ENCODE data around the gene R3HDM1. TPM values are rescaled to one million over a fixed set of nuclear protein-coding genes. Genes with fewer than 3 reads are reported as not detected.
"Not testable (repeated sequence)": the region's sequence is repeated elsewhere in the genome, so short reads cannot be mapped to it uniquely, and the experiment has no call there.

Gene R3HDM1
- total RNA-seq = 10 to 100 TPM; 19.4 to 22.0 TPM
- long read RNA-seq, partial matches to known transcripts = 8 of 11 reads
- long read RNA-seq, other reads (novel, unspliced or antisense) = 3 of 11 reads

DNA sequence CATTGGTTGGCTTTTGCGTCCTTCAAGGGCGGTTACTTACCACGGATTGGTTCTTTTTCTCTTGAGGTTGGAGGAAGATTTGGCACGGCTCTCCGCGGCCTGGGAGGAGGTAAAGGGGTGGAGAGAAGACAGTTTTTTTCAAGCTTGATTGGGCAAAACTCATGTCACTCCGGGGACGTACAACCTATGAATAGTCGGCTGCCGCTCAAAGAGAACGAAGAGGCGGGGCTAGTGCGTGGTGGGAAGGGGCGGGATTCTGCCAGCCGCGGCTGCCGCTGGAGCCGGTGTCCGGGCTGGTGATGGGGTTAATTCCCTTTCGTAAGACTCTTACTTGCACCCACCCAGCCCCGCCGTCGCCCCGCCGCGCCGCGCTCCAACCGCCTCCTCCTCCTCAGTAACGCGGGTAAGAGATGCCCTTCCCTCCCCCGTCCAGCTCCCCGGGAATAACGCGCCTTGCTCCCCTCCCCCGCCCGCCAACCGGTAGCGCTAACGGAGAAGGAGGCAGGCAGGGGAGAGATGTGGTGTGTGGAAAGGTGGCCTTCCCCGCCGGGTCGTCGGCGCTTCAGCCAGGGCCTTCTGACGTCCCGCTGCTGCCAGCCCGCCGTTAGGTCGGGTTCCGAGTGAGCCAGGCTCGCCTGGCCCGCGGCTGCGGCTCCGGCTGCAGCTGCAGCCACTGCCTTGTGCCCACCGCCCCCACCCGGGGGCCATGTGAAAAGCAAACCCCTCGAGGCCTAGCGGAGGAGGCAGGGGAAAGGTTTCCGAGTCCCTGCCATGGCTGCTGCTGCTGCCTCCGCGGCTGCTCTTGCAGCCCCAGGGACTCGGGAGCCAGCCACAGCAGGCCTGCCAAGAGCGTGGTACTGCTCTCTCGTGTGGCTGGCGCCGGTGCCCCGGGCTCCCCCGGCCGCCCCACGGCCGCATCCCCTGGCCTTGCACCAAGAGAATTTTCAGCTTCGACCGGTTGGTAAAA, at the start of gene R3HDM1:
TSS of gene R3HDM1 (plus strand) at position 254 of the 967 bp plus-strand sequence. CDS start 73,362 bp downstream, outside the sequence.
- ATAC-seq (peak; percentile 94 to 97), DNase-seq (peak; percentile 97)
- intact Hi-C loops (cut with DNase I) = no loop called here

DNA sequence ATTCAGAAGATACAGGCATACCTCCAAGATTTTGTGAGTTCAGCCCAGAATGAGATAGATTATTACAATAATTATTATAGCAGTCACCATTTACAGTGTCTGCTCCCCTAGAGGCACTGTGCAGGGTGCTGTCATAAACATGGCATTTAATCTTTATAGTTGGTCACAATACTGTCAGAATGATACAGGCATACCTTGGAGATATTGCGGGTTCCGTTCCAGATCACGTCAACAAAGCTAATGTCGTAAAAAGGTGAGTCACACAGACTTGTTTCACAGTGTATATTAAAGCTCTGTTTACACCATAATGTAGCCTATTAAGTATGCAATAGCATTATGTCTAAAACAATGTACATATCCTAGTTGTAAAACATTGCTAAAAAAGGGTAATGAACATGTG, 45.8 kb upstream of the R3HDM1 start:
- intact Hi-C loops (cut with DNase I) = no loop called here
- DNase-seq (no peak), ATAC-seq (no peak)

DNA sequence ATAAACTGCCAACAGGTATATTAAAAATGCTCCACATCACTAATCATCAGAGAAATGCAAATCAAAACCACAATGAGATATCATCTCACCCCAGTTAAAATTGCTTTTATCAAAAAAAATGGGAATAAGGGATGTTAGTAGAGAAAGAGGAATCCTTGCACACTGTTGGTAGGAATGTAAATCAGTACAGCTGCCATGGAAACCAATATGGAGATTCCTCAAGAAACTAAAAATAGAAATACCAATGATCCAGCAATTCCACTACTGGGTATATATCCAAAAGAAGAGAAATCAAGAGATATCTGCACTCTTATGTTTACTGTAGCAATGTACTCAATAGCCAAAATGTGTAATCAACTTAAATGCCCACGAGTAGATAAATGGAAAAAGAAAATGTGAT, 40.9 kb upstream of the R3HDM1 start:
- intact Hi-C loops (cut with DNase I) = no loop called here
- ATAC-seq = no peak
- DNase-seq = no peak

DNA sequence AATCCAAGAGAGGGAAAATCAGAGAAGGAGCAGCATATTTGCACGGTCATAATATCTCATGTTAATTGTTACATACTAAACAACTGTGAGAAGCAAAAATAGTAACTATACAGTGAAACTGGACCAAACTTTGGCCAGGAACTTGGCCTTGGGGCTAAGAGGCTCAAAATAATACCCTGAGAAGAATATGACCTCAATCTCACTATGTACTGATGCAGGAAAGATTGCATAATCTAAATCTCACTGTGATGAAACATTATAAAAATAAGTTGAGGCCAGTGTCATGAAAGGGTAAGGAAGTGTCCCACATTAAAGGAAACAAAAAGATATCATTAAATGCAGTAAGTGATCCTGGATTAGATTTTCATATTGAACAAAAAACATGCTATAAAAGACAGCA, 36.8 kb upstream of the R3HDM1 start:
- DNase-seq (no peak), ATAC-seq (no peak)
- intact Hi-C loops (cut with DNase I) = no loop called here

DNA sequence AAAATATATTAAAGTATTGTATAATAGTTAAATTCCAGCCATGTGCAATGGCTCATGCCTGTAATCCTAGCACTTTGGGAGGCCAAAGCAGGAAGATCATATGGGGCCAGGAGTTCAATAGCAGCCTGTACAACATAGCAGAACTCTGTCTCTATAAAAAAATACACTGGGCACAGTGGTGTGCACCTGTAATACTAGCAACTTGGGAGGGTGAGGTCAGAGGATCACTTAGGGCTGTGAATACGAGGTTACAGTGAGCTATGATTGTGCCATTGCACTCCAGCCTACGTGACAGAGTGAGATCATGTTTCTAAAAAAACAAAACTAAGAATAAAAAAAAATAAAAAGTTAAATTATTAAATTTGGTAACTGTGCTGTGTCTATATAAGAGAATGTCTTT, 36.4 kb upstream of the R3HDM1 start:
- intact Hi-C loops (cut with DNase I) = no loop called here
- no peak for DNase-seq
- no peak for ATAC-seq

DNA sequence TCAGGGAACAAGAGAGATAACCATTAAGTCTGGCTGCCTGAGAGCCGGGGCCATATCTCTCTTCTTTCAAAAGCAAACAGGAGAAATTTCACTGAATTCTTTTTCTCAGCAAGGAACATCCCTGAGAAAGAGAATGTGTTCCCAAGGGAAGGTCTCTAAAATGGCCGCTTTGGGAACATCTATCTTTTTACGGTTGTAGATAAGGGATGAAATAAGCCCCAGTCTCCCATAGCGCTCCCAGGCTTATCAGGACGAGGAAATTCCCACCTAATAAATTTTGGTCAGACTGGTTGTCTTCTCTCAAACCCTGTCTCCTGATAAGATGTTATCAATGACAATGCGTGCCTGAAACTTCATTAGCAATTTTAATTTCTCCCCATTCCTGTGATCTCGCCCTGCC, 32.7 kb upstream of the R3HDM1 start:
- DNase-seq; ATAC-seq; intact Hi-C loops (cut with DNase I): not testable (repeated sequence)

DNA sequence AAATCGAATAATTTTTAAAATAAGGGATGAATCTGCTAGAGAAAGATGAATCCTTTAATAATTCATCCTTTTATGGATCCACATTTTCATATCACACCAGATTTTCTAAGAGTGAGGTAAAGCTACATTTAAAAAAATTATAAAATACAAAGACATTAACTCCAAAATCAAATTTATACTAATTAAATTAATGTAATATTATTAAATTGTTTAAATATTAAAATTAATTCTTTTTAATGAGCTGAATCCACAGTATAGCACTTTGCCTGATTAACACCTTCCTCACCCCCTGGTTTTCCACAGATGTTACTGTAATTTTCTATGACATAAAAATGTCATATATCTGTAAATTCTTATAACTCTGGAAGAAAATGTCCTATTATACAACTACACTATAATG, 26.5 kb upstream of the R3HDM1 start:
- intact Hi-C loops (cut with DNase I) = no loop called here
- ATAC-seq (no peak), DNase-seq (no peak)

DNA sequence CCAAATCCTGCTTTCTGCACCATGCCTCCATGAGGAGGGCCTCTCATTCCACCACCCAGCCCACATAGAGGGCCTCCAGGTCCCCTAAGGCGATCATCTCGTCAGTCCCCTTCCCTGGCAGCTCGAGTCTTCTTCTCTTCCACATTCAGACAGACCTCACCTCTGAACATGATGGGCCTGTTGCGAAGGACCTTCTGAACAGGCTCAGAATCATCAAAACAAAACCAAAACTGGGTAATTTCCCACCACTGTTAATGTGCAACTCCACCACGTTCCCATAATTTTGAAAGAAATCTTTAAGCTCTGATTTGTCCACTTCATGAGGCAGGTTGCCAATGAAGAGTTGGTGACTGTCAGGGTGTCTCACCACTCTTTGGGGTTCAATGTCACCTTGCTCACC, 20.7 kb upstream of the R3HDM1 start:
- DNase-seq = no peak
- intact Hi-C loops (cut with DNase I) = no loop called here
- no peak for ATAC-seq

DNA sequence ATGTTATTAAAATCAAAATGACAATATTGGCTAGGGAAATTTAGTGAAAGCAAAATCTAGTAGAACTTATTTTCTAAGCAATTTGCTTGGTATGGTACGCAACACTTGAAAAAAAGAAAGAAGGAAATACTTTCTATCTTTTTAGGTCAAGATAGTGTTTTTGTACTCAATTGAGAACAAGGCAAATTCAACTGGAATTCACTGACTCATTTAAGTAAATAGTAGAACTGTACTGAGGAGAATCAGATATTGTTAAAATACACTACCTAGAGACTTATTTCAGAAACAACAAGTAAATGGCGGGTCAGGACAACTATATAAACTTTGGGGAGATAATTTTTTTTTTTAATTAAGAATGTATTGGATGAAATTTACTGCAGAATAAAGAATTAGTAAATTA, 19.2 kb upstream of the R3HDM1 start:
- intact Hi-C loops (cut with DNase I) = no loop called here
- ATAC-seq (no peak), DNase-seq (no peak)

DNA sequence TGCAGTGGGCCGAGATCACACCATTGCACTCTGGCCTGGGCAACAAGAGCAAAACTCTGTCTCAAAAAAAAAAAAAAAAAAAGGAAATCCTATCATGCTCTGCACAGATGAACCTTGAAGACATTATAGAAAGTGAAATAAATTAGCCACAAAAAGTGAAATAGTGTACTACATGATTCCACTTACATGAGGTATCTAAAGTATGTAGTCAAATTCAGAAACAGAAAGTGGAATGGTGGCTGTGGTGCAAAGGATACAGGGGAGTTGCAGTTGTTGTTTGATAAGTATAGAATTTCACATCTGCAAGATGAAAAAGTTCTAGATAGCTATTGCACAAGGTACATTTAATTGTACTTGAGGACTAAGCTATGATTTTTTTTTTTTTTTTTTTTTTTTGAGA, 5.5 kb upstream of the R3HDM1 start:
- intact Hi-C loops (cut with DNase I) = no loop called here
- no peak for DNase-seq
- no peak for ATAC-seq

DNA sequence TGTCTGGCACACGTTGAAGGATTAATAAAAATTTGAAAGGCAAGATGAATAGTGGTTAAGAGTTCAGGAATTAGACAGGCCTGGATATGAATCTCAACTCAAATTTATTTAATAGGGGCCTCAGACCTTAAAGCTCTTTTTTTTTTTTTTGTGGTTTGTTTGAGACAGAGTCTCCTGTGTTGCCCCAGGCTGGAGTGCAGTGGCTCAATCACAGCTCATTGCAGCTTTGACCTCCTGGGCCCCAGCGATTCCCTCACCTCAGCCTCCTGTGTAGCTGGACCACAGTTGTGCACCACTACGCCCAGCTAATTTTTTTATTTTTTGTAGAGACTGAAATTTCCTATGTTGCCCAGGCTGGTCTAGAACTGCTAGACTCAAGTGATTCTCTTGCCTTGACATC, 3.3 kb upstream of the R3HDM1 start:
- no peak for DNase-seq
- intact Hi-C loops (cut with DNase I) = no loop called here
- ATAC-seq = no peak

DNA sequence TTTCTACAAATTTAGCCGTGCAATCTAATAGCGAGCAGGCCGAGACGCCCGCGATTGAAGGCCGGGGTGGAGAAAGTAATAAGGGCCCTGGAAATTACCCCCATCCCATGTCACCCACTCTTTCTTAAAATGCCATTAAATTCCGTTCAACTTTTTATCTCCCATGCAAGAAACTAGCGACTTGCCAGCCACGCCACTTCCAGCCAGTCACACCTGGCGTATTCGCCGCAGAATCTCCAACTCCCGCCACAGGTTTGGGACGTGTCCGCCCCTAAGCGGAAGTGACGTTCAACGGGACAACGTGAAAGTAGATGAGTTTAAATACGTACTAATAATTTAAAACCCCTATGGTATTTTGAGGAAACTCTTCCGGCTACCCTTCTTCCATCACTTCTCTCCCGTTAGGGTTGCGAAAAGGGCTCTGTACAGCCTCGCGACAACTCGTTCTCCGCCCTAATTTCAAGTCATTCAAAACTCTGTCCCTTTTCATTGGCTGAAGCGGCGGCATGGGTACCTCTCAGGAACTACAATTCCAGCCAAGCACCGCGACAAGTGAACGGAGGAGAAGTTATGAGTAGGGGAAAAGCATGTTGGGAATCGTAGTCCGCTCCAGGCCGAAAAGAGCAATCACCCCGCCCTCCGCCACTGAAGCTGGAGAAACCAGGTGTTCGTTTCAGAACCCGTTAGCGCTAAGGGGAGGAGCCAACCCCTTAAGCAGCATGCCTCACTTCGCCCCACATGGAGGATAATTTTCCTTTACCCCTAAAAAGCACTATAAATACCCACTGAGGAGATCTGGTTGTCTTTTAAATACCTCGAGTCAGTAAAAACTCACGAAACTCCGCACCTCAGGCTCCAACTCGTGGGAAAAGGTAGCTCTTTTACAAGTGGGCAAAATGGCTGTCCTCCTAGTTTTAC, 712 bp upstream of the R3HDM1 start, which contains the start of gene ZRANB3:
TSS of gene ZRANB3 (minus strand) at position 906 of the 918 bp plus-strand sequence.
- ATAC-seq = peak; percentile 84 to 92
- DNase-seq = peak; percentile 95
- intact Hi-C loops (cut with DNase I) = no loop called here

DNA sequence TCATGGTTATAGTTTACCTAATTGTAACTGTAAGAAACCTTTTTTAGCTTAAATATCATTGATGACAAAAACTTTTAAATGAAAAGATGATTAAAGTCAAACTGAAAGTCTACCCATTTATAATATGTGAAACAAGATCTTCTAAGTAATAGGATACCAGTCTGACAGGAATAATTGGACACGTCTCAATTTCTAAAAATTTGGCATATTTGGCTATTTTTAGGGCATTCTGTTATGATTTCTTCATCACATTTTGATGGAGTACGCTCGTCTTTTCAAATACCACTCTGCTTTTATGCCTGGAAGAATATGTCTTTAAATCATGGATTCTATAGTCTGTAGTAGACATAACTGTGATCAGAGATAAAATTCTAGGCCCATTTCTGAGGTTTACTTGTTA, 1.3 kb downstream of the R3HDM1 start:
- intact Hi-C loops (cut with DNase I) = no loop called here
- ATAC-seq (no peak), DNase-seq (no peak)

DNA sequence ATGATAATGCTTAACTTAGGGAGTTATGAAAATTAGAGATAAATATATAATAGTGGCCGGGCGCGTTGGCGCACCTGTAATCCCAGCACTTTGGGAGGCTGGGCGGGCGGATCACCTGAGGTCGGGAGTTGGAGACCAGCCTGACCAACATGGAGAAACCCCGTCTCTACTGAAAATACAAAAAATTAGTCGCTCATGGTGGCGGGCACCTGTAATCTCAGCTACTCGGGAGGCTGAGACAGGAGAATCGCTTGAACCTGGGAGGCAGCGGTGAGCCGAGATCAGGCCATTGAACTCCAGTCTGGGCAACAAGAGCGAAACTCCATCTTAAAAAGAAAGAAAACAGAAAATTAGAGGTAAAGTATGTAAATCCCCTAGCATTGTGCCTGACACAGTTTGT, 2.3 kb downstream of the R3HDM1 start:
- ATAC-seq; DNase-seq; intact Hi-C loops (cut with DNase I): not testable (repeated sequence)

DNA sequence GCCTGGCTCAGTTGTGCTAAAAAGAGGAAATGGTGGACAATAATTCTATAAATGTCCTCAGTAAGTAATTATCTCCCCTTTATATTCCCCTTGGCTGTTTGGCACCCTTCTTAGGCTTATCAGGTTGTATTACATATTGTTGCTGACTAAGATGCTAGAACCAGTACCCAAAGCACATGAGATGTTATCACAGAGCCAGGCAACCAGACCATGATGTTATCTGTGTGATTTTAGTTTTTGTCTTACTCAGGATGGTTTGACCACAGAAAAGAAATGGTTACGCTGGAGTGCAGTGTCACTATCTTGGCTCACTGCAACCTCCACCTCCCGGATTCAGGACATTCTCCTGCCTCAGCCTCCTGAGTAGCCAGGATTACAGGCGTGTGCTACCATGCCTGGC, 15.2 kb downstream of the R3HDM1 start:
- DNase-seq = no peak
- ATAC-seq = no peak
- intact Hi-C loops (cut with DNase I) = no loop called here

DNA sequence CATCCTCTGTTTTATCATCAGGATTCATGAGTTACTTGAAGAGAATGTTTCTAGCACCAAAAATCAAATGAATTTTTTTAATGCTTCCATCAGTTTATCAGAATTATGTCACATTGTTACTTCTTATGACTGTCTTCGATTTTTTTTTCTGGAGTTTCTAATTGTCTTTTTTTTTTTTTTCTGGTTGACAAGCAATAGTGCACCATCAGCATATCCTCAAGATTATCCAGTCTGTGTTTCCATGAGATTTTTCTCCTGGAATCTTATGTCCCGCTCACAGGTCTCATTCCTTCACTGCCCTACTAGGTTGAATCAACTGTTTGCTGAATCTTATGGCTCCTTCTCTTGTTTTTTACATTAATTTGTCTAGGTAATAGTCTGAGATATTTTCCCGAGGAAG, 16.0 kb downstream of the R3HDM1 start:
- intact Hi-C loops (cut with DNase I) = no loop called here
- DNase-seq (no peak), ATAC-seq (no peak)

DNA sequence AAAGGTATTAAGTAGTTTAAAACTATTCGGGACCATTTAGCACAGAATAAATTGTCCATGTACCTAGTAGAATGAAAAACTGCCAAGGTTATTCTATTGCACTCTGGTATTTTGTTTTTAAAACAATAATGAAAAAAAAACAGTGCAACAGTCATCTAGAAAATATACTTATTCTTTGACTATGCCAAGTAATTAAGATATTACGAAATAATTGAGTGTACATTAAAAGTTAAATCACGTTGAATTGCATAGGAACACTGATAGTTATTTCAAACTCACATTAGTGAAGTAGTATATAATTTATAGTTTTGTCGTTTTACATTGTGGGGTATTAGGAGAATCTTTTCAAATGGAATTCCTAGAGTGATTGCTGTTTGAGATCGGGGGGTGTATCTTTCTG, 20.1 kb downstream of the R3HDM1 start:
- DNase-seq = no peak
- no peak for ATAC-seq
- intact Hi-C loops (cut with DNase I) = no loop called here

DNA sequence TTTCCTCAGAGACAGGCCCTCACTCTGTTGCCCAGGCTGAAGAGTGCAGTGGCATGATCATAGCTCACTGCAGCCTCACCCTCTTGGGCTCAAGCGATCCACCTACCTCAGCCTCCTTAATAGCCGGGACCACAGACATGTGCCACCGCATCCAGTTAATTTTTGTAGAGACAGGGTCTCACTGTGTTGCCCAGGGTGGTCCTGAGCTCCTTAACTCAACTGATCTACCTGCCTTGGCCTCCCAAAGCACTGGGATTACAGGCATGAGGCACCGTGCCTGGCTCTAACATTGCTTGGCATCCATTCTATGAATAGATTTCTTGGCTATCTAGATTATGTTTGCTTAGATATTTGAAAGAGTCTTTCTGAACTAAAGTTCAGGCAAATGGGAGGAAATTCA, 21.6 kb downstream of the R3HDM1 start:
- ATAC-seq (no peak), DNase-seq (no peak)
- intact Hi-C loops (cut with DNase I) = no loop called here

DNA sequence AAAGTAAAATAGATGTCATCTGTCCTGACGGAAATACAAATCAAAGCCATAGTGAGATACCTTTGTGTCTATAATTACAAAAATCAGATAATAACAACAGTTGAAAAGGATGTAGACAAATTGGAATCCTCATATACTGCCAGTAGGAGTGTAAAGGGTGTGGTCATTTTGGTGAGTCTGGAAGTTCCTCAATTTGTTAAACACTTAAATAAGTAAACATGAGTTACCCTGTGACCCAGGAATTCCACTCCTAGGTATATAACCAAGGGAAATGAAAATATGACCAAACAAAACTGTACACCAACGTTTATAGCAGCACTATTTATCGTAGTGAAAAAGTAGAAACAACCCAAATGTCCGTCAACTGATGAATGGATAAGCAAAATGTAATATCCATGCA, 24.0 kb downstream of the R3HDM1 start:
- DNase-seq = no peak
- intact Hi-C loops (cut with DNase I) = no loop called here
- no peak for ATAC-seq

DNA sequence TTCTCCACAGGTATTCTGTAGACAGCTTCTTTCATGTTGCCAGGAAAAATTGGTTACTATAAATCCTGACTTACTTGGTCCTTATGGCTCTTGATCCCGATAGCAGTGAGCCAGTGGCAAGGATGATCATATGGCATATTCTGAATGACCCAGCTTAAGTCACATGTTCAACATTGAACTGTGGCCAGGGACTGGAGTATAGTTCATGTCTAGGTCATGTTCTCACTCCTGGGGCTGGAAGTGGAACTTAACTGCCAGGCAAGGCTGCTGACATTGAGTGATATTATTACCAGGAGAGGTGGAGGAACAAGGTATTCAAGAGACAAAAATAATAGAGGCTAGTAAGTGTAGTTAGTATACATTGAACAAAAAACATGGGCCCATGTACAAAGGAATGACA, 26.2 kb downstream of the R3HDM1 start:
- peak in 1 of 2 donors; percentile 54 for ATAC-seq
- intact Hi-C loops (cut with DNase I) = no loop called here
- DNase-seq = no peak

All from left cardiac atrium (tissue), 4 donors.